Activated CD8-positive, alpha-beta T cell treated with anti-CD3 and anti-CD28 coated beads, Interleukin-2, amount 10 ng/mL, durations not matched to agents 7 days and 5 days (primary cell): ENCODE results near the gene DIDO1. TPM values are rescaled to one million over a fixed set of nuclear protein-coding genes. Genes with fewer than 3 reads are reported as not detected.
A peak's percentile ranks its signal among the peaks of the same experiment; 100 is the strongest.
"Not testable (repeated sequence)": the region's sequence is repeated elsewhere in the genome, so short reads cannot be mapped to it uniquely, and the experiment has no call there.

Source experiments
- ATAC-seq: fragments of 150-1000 bp; cut with Tn5 transposase; one replicate; pipeline ENCODE4 v1.10.0; 2021; ENCODE audit warnings: moderate library complexity
- CTCF ChIA-PET: fragments of 350-600 bp; sonication (Branson Sonifier 250); formaldehyde crosslinking; loops from one replicate; lab custom pipeline; 2021; ENCODE audit warnings: antibody characterized with exemption; lab: Charles Lee
- POLR2A ChIA-PET: fragments of 350-600 bp; sonication (Branson Sonifier 250); formaldehyde crosslinking; loops from one replicate; lab custom pipeline; 2021; ENCODE audit warnings: antibody characterized with exemption; lab: Charles Lee
- DNase-seq: peaks from one replicate; pipeline ENCODE4 v3.0.0-alpha.2; 2020
- H3K27ac Mint-ChIP-seq: one replicate; pipeline ENCODE4 v1.8.0; 2021; ENCODE audit warnings: mild to moderate bottlenecking, mixed read lengths
- H3K27me3 Mint-ChIP-seq: one replicate; pipeline ENCODE4 v1.8.0; 2021; ENCODE audit warnings: low read depth, mixed read lengths
- H3K36me3 Mint-ChIP-seq: one replicate; pipeline ENCODE4 v1.8.0; 2021; ENCODE audit warnings: low read depth, mixed read lengths
- H3K4me1 Mint-ChIP-seq: one replicate; pipeline ENCODE4 v1.8.0; 2021; ENCODE audit warnings: low read depth, mixed read lengths
- H3K4me3 Mint-ChIP-seq: one replicate; pipeline ENCODE4 v1.8.0; 2021; ENCODE audit warnings: mild to moderate bottlenecking, mixed read lengths
- H3K9me3 Mint-ChIP-seq: one replicate; pipeline ENCODE4 v1.8.0; 2022; ENCODE audit warnings: mixed read lengths; ENCODE audit not compliant: insufficient read depth
- total RNA-seq, 2 experiments: library from RNA; stranded (reverse); gene quantifications; one replicate each; pipeline ENCODE4 v1.2.3, GENCODE V29; 2021

The DIDO1 gene
- total RNA-seq, 2 experiments from 2014 or later: 69.6 to 74.0 TPM

DNA sequence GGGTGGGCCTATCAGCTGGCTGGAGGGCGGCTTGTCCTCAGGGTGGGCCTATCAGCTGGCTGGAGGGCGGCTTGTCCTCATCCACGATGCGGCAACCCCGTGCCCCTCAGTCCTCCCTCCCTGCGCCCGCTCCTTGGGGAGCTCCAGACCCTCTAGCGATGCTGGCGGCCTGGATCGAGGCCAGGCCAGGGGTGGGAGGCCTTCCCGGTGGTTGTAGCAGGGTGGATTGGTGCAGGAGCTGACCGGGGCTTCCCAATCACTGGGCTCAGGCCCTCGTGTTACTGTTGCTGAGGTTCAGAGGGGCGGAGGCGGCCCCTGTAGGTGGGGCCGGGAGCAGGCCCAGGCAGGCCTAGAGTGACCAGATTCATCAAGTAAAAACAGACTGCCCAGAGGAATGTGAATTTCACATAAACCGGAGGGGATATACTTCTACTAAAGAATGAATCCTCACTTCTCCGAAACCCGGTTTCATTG is 35.0 kb upstream of the DIDO1 start:
- Mint-ChIP-seq H3K27me3 (no peaks in the 10 kb centered on the region), H3K4me1 (peaks cover 22% of the 10 kb centered on the region), H3K9me3 (no peaks in the 10 kb centered on the region), H3K4me3 (no peak overlapping the region), H3K36me3 (peaks cover 28% of the 10 kb centered on the region), H3K27ac (no peak overlapping the region)
- ATAC-seq (no peak), DNase-seq (no peak)
- CTCF ChIA-PET: no interaction called here
- POLR2A ChIA-PET: no interaction called here

- H3K27ac Mint-ChIP-seq, CTCF ChIA-PET, H3K9me3 Mint-ChIP-seq, H3K4me3 Mint-ChIP-seq, H3K27me3 Mint-ChIP-seq, ATAC-seq, DNase-seq, POLR2A ChIA-PET: not testable (repeated sequence)
- Mint-ChIP-seq H3K4me1 (peaks cover 22% of the 10 kb centered on the region), H3K36me3 (peaks cover 31% of the 10 kb centered on the region)
Observed at GRCh38 chr20:62960446-62961309, 34.4 kb upstream of the DIDO1 start.

- POLR2A ChIA-PET: no interaction called here
- peaks cover 29% of the 10 kb centered on the region for H3K36me3 Mint-ChIP-seq
Observed at GRCh38 chr20:62959998-62960436, 33.7 kb upstream of the DIDO1 start.

DNA sequence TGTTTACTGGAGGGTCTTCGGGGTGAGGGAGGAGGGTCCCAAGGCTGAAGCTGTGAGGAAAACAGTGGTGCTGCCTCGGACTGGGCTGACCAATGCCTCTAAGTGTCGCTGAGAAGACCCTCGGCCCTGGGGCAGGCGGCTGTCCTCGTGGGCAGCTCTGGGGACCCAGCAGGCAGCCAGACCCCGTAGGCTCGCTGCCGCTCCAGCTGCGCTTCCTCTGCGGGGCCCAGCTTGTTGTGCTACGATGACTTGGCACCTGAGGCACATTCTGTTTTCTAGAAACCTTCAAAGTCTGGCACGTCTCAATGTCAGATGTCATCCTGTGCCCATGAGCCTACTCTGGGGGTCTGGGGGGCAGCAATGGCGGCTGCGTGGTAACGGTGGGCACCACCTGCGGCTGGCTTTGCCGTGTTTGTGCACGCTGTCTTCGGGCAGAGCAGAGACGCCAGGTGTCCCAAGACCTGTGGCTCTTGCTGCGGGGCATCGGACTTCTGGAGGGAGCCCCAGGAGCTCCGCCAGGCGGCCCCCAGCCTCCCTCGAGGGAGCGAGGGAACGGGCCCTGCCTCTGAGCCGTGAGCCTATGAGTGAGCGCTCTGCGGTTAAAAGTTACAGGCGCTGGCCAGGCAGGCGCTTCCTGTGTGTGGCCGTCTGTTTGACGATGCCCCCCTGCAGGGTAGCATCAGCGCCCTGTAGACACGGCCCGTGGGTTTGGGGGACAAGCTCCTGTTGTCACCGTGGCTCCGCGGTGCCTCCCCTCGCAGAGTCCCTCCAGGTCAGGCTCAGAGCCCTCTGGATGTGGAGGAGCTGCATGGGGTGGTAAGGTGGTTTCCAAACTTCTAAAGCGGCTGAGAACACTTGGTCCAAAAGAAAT is 33.0 kb upstream of the DIDO1 start:
- ChIA-PET POLR2A (no interaction called here), CTCF (interaction anchor here (1.0 to 1.5 kb wide), 2 partner anchors 14 to 42 kb away, joined by 4 read pairs; no protein-coding TSS in a partner anchor)
- Mint-ChIP-seq H3K27me3 (no peaks in the 10 kb centered on the region), H3K36me3 (peaks cover 30% of the 10 kb centered on the region), H3K4me3 (no peak overlapping the region), H3K9me3 (no peaks in the 10 kb centered on the region), H3K4me1 (peaks cover 31% of the 10 kb centered on the region), H3K27ac (peak overlapping the region; percentile 63)
- peak; percentile 34 for ATAC-seq
- DNase-seq: no peak

More at GRCh38 chr20:62959998-62960436, 33.7 kb upstream of the DIDO1 start:
- Mint-ChIP-seq H3K27me3 (no peaks in the 10 kb centered on the region), H3K9me3 (no peaks in the 10 kb centered on the region), H3K4me3 (no peak overlapping the region), H3K4me1 (peaks cover 25% of the 10 kb centered on the region), H3K27ac (peak overlapping the region; percentile 63)
- no peak for ATAC-seq
- CTCF ChIA-PET: interaction anchor here (1.0 to 1.5 kb wide), 2 partner anchors 13 to 42 kb away, joined by 4 read pairs; no protein-coding TSS in a partner anchor
- DNase-seq: no peak

DNA sequence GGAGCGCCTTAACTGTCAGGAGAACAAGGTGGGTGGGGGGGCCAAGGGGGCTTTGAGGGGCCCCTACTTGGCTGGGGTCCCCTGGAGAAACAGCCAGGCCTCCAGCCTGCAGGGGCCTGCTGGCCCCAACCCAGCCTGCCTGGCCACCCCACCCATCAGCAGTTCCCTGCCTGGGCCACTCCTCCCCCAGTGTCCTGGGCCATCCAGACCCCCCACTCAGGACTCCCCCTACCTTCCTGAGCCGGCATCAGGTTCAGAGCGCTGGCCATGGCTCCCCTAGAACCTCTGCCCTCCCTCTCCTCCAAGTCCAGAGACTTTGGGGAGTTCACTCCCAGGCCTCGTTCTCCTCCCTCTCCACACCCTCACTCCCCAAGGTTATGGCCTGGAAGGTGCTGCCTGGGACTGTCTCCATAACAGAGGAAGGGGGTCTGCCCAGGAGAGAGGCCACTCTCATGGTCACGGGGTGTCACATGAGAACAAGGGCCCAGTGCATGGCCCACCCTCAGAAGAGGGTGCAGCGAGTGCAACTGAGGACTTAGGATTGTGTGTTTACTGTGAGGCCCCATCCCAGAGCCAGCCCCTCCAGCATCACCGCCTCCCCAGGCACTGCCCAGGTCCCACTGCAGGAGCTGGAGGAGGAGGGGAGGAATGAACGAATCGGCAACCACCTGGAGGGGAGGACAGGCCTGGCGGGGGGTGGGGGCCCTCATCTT is 32.2 kb upstream of the DIDO1 start:
- Mint-ChIP-seq H3K9me3 (no peaks in the 10 kb centered on the region), H3K27ac (no peak overlapping the region), H3K36me3 (peaks cover 30% of the 10 kb centered on the region), H3K4me1 (peaks cover 38% of the 10 kb centered on the region), H3K4me3 (no peak overlapping the region), H3K27me3 (no peaks in the 10 kb centered on the region)
- no peak for ATAC-seq
- ChIA-PET CTCF (interaction anchor here (1.5 kb wide), 1 partner anchor 41 kb away, joined by 4 read pairs; no protein-coding TSS in a partner anchor), POLR2A (no interaction called here)
- DNase-seq: no peak

GRCh38 chr20:62957136-62958117 is 31.1 kb upstream of the DIDO1 start:
- Mint-ChIP-seq H3K27me3 (no peaks in the 10 kb centered on the region), H3K36me3 (peaks cover 26% of the 10 kb centered on the region), H3K27ac (peak overlapping the region; percentile 34), H3K9me3 (no peaks in the 10 kb centered on the region), H3K4me1 (peaks cover 44% of the 10 kb centered on the region), H3K4me3 (no peak overlapping the region)
- ChIA-PET CTCF (interaction anchor here (1.4 kb wide), 1 partner anchor 17 kb away, joined by 3 read pairs; no protein-coding TSS in a partner anchor), POLR2A (no interaction called here)
- ATAC-seq (no peak), DNase-seq (no peak)

DNA sequence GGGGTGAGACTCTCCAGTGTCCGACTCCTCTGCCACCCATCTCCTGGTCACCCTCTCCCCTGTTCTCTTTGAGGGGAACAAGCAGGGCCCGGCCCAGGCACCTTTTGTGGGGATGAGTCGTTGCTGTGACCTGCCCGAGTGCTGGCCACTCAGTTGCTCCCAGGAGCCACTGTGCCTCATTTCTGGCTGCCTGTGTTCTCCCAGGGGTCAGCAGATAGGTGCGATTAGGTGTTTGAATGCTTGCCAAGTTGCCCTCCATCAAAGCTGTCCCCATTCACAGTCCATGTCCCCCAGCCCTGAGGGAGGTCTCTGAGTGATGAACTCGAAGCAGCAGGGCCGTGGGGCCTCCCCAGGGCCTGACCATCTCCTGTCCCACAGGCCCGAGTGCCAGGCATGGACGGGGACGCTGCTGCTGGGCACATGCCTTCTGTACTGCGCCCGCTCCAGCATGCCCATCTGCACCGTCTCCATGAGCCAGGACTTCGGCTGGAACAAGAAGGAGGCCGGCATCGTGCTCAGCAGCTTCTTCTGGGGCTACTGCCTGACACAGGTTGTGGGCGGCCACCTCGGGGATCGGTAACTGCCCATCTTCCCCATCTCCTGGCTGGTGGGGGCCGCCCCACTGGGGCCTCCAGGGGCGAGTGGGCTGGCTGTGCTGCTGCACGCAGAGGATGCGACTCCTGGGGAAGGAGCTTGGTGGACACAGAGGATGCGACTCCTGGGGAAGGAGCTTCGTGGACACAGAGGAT is 30.3 kb upstream of the DIDO1 start:
- H3K4me1 Mint-ChIP-seq: peaks cover 52% of the 10 kb centered on the region
- ChIA-PET CTCF (interaction anchor here (1.4 kb wide), 1 partner anchor 18 kb away, joined by 3 read pairs; no protein-coding TSS in a partner anchor), POLR2A (interaction anchor here (1.1 kb wide), 1 partner anchor 18 kb away, joined by 3 read pairs; the partner anchor contains the start of gene GID8)
- no peaks in the 10 kb centered on the region for H3K27me3 Mint-ChIP-seq
- no peak overlapping the region for H3K4me3 Mint-ChIP-seq
- no peak overlapping the region for H3K27ac Mint-ChIP-seq
- no peak for DNase-seq
- H3K9me3 Mint-ChIP-seq: no peaks in the 10 kb centered on the region
- no peak for ATAC-seq
- H3K36me3 Mint-ChIP-seq: peaks cover 22% of the 10 kb centered on the region

GRCh38 chr20:62955519-62956386 is 29.4 kb upstream of the DIDO1 start:
- DNase-seq (no peak), ATAC-seq (no peak)
- Mint-ChIP-seq H3K27me3 (no peaks in the 10 kb centered on the region), H3K36me3 (peaks cover 27% of the 10 kb centered on the region), H3K4me3 (no peak overlapping the region), H3K27ac (no peak overlapping the region), H3K4me1 (peaks cover 56% of the 10 kb centered on the region), H3K9me3 (no peaks in the 10 kb centered on the region)
- ChIA-PET CTCF (interaction anchor here (0.8 to 2.2 kb wide), 3 partner anchors 24 to 35 kb away, joined by 3 to 6 read pairs (median 5); no protein-coding TSS in a partner anchor), POLR2A (interaction anchor here (0.9 to 3.1 kb wide), 3 partner anchors 12 to 30 kb away, joined by 3 to 15 read pairs (median 4); partner anchors contain the start of genes DIDO1 and GID8)
